CD14-positive monocyte (primary cell): ENCODE data around the gene ATMIN. TPM values are rescaled to one million over a fixed set of nuclear protein-coding genes. Genes with fewer than 3 reads are reported as not detected.

ENCODE experiments used
- DNase-seq, 3 donors: peaks; one replicate each; pipeline ENCODE4 v3.0.0-alpha.2; 2011 to 2022
- H2AFZ ChIP-seq: 2 replicates; pipeline ENCODE4 v1.6.0; 2012; ENCODE audit warnings: mild to moderate bottlenecking, low read depth, low read length, inconsistent platforms; ENCODE audit not compliant: insufficient read depth, poor library complexity, severe bottlenecking
- H3K27ac ChIP-seq, 2 donors: 1 replicate in 1 of 2; 2 replicates in 1 of 2; pipeline ENCODE4 v1.5.1; 2012 to 2013; ENCODE audit warnings: low read length in 2 of 2, control low read depth in 1 of 2, inconsistent platforms in 1 of 2, low read depth in 1 of 2, mild to moderate bottlenecking in 1 of 2
- H3K27me3 ChIP-seq, 2 donors: one replicate each; pipeline versions ENCODE4 v1.6.0 to v1.6.1; 2011 to 2013; ENCODE audit warnings: low read length in 2 of 2; ENCODE audit not compliant: control insufficient read depth in 2 of 2, insufficient read depth in 2 of 2
- H3K36me3 ChIP-seq, 2 donors: replicated peaks in 1 of 2; 1 replicate in 1 of 2; 2 replicates in 1 of 2; pipeline versions ENCODE4 v1.5.1 to v1.6.1; 2012 to 2013; ENCODE audit warnings: low read length in 2 of 2, control low read depth in 1 of 2, inconsistent platforms in 1 of 2, mild to moderate bottlenecking in 1 of 2; ENCODE audit not compliant: insufficient read depth in 2 of 2, control insufficient read depth in 1 of 2
- H3K4me1 ChIP-seq, 2 donors: 1 replicate in 1 of 2; 2 replicates in 1 of 2; pipeline versions ENCODE4 v1.5.1 to v1.6.1; 2012 to 2013; ENCODE audit warnings: low read length in 2 of 2, control low read depth in 1 of 2, inconsistent platforms in 1 of 2, mild to moderate bottlenecking in 1 of 2, moderate library complexity in 1 of 2; ENCODE audit not compliant: insufficient read depth in 2 of 2, control insufficient read depth in 1 of 2
- H3K4me2 ChIP-seq: replicated peaks from 2 replicates; pipeline ENCODE3; 2012; ENCODE audit warnings: low read length, moderate library complexity, mild to moderate bottlenecking; ENCODE audit not compliant: poor library complexity, severe bottlenecking; ENCODE audit errors: extremely low read depth
- H3K4me3 ChIP-seq, 3 experiments: fragments of 200-600 bp in 1 of 3; sonication (generic) in 1 of 3; replicated peaks in 1 of 3; 1 replicate in 2 of 3; 2 replicates in 1 of 3; pipeline ENCODE4 v1.5.1; 2011 to 2013; ENCODE audit warnings: low read length in 3 of 3, mild to moderate bottlenecking in 3 of 3, control low read depth in 2 of 3, low read depth in 2 of 3, inconsistent platforms in 1 of 3, moderate library complexity in 1 of 3
- H3K79me2 ChIP-seq: 2 replicates; pipeline ENCODE4 v1.6.0; 2012; ENCODE audit warnings: mild to moderate bottlenecking, control low read depth, inconsistent platforms, low read length, moderate library complexity; ENCODE audit not compliant: insufficient read depth
- H3K9ac ChIP-seq: 2 replicates; pipeline ENCODE4 v1.6.0; 2017; ENCODE audit warnings: low read length, mild to moderate bottlenecking; ENCODE audit not compliant: insufficient read depth, poor library complexity, severe bottlenecking
- H3K9me3 ChIP-seq, 2 donors: replicated peaks in 1 of 2; 1 replicate in 1 of 2; 2 replicates in 1 of 2; pipeline versions ENCODE4 v1.5.1 to v1.6.1; 2012 to 2013; ENCODE audit warnings: low read length in 2 of 2, control low read depth in 1 of 2; ENCODE audit not compliant: control insufficient read depth in 1 of 2, insufficient read depth in 1 of 2
- H4K20me1 ChIP-seq: 2 replicates; pipeline ENCODE4 v1.6.0; 2012; ENCODE audit warnings: mild to moderate bottlenecking, low read length, control low read depth, moderate library complexity; ENCODE audit not compliant: insufficient read depth
- H3K27ac Mint-ChIP-seq, 7 donors: one replicate each; pipeline ENCODE4 v1.8.0; 2020; ENCODE audit warnings: mild to moderate bottlenecking in 7 of 7, mixed read lengths in 7 of 7, moderate library complexity in 6 of 7, inconsistent platforms in 2 of 7
- H3K27me3 Mint-ChIP-seq, 3 donors: one replicate each; pipeline ENCODE4 v1.8.0; 2021 to 2022; ENCODE audit warnings: low read depth in 3 of 3, mild to moderate bottlenecking in 3 of 3, mixed read lengths in 3 of 3, moderate library complexity in 3 of 3, inconsistent platforms in 1 of 3
- H3K36me3 Mint-ChIP-seq, 2 donors: one replicate each; pipeline ENCODE4 v1.8.0; 2020; ENCODE audit warnings: mixed read lengths in 2 of 2, inconsistent platforms in 1 of 2, mild to moderate bottlenecking in 1 of 2
- H3K4me1 Mint-ChIP-seq: one replicate; pipeline ENCODE4 v1.8.0; 2020; ENCODE audit warnings: mild to moderate bottlenecking, mixed read lengths
- H3K4me3 Mint-ChIP-seq, 2 donors: one replicate each; pipeline ENCODE4 v1.8.0; 2020; ENCODE audit warnings: mild to moderate bottlenecking in 2 of 2, mixed read lengths in 2 of 2, moderate library complexity in 1 of 2
- H3K9me3 Mint-ChIP-seq, 7 donors: one replicate each; pipeline ENCODE4 v1.8.0; 2020 to 2022; ENCODE audit warnings: mixed read lengths in 7 of 7, mild to moderate bottlenecking in 6 of 7, moderate library complexity in 6 of 7, inconsistent platforms in 2 of 7
- CTCF ChIP-seq: fragments of 200-600 bp; IDR thresholded peaks from one replicate; pipeline ENCODE4 v1.8.0; 2022; ENCODE audit warnings: antibody characterized with exemption, mild to moderate bottlenecking
- WGBS: methylation state at CpG from one replicate; pipeline ENCODE4 v1.1.5; 2013; ENCODE audit warnings: missing lambda C conversion rate; ENCODE audit not compliant: insufficient coverage; 5-methylcytosine and 5-hydroxymethylcytosine counted together
- intact Hi-C, 2 donors: fragments of 100-400 bp; cut with micrococcal nuclease; formaldehyde crosslinking; loops; one replicate each; pipeline versions ENCODE4 v1.15.0 to v1.15.1; 2023
- polyA plus RNA-seq, 3 donors: library from polyadenylated mRNA; depleted of rRNA in 1 of 3; unstranded in 2 of 3; stranded (reverse) in 1 of 3; fragments of 300-500 nt in 2 of 3; fragments of >200 nt in 1 of 3; fragmentation: Illumina TruSeq in 2 of 3; gene quantifications; 1 replicate in 2 of 3; 2 replicates in 1 of 3; pipeline ENCODE4 v1.2.3, GENCODE V29; 2012 to 2021

The ATMIN gene
- polyA plus RNA-seq, 3 donors, result 10.9 to 17.6 (median 13.2) TPM

DNA sequence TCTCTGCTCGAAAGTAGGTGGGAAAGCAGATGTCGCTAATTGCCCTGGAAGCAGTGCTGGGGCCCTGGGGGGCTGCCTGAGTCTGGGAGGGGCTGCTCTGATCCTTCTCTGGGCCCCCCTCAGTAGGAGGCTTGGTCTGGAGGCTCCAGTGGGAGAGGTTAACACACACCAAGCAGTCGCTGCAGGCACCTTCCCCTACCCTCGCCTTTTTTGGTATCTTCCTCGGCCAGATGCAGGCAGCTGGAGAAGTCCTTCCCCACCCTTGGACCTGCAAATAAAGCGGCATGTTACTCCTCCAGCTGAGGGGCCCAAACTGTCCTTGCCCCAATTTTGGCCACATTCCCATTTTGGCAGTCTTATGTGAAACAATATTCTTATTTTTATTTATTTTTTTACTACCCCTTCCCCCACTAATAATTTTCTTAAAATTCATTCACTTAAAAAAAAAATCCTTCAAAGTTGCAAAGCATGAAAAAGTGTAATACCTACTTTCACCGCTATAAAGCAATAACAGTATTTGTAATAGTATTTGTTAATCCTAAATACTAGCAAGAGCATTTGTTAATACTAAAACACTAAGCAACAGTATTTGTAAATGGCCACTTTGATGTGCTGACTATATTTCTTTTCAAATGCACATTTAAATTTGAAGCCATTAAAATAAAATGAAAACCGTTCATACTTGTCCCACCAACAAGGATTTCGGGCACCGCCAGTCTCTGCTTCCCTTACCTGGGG lies 26.4 kb downstream of the ATMIN start:
- intact Hi-C loops, result no loop called here
- no peak overlapping the region for H3K9ac ChIP-seq
- no peak overlapping the region for H3K27ac Mint-ChIP-seq

GRCh38 chr16:81066681-81067080 lies 31.0 kb downstream of the ATMIN start:
- no peaks in the 10 kb centered on the region for H3K4me1 ChIP-seq
- H3K36me3 ChIP-seq, result no peaks in the 10 kb centered on the region
- no peak for TF ChIP-seq CTCF
- no peaks in the 10 kb centered on the region for H3K79me2 ChIP-seq
- no peak overlapping the region for H3K4me2 ChIP-seq
- Mint-ChIP-seq H3K27ac (no peak overlapping the region), H3K4me1 (peaks cover 3% of the 10 kb centered on the region), H3K4me3 (no peak overlapping the region), H3K9me3 (peaks cover 0 to 3% (median 0%) of the 10 kb centered on the region in 7 donors), H3K36me3 (no peaks in the 10 kb centered on the region), H3K27me3 (no peaks in the 10 kb centered on the region)
- WGBS, result 100% methylated on average over 1 of the region's 4 CpGs
- intact Hi-C loops, result no loop called here
- H3K4me3 ChIP-seq, result no peak overlapping the region
- H3K27ac ChIP-seq, result no peak overlapping the region
- no peaks in the 10 kb centered on the region for H4K20me1 ChIP-seq
- H2AFZ ChIP-seq, result no peak overlapping the region
- no peak overlapping the region for H3K9ac ChIP-seq
- no peaks in the 10 kb centered on the region for H3K27me3 ChIP-seq
- DNase-seq, result no peak
- H3K9me3 ChIP-seq, result no peaks in the 10 kb centered on the region

More for the DNA sequence above, 26.4 kb downstream of the ATMIN start:
- no peak overlapping the region for H3K4me3 ChIP-seq
- no peaks in the 10 kb centered on the region for H4K20me1 ChIP-seq
- H3K4me2 ChIP-seq, result no peak overlapping the region
- H3K4me3 Mint-ChIP-seq, result no peak overlapping the region
- no peak for DNase-seq
- no peaks in the 10 kb centered on the region for H3K4me1 Mint-ChIP-seq
- H3K9me3 ChIP-seq, result no peaks in the 10 kb centered on the region
- TF ChIP-seq CTCF, result no peak
- peaks cover 0 to 4% (median 0%) of the 10 kb centered on the region in 3 donors for H3K27me3 Mint-ChIP-seq
- no peaks in the 10 kb centered on the region for H3K79me2 ChIP-seq
- no peaks in the 10 kb centered on the region for H3K36me3 ChIP-seq
- no peak overlapping the region for H2AFZ ChIP-seq
- H3K36me3 Mint-ChIP-seq, result no peaks in the 10 kb centered on the region
- 94% methylated on average over 3 of the region's 10 CpGs for WGBS
- no peaks in the 10 kb centered on the region for H3K27me3 ChIP-seq
- no peaks in the 10 kb centered on the region for H3K4me1 ChIP-seq
- no peak overlapping the region for H3K27ac ChIP-seq
- H3K9me3 Mint-ChIP-seq, result no peaks in the 10 kb centered on the region
